Activated CD8-positive, alpha-beta memory T cell treated with anti-CD3 and anti-CD28 coated beads, Interleukin-2, amount 10 ng/mL, durations not matched to agents 7 days and 5 days (primary cell): Measurements from ENCODE around the gene MAPK8. TPM values are rescaled to one million over a fixed set of nuclear protein-coding genes. Genes with fewer than 3 reads are reported as not detected.
"Not testable (repeated sequence)": the region's sequence is repeated elsewhere in the genome, so short reads cannot be mapped to it uniquely, and the experiment has no call there.

ENCODE experiments used
- ATAC-seq: fragments of 150-1000 bp; cut with Tn5 transposase; one replicate; pipeline ENCODE4 v1.10.0; 2021; ENCODE audit warnings: moderate library complexity
- CTCF ChIA-PET: fragments of 350-600 bp; sonication (Branson Sonifier 250); formaldehyde crosslinking; loops from one replicate; lab custom pipeline; 2021; ENCODE audit warnings: antibody characterized with exemption; lab: Charles Lee
- DNase-seq: peaks from one replicate; pipeline ENCODE4 v3.0.0-alpha.2; 2020
- H3K27ac Mint-ChIP-seq: one replicate; pipeline ENCODE4 v1.8.0; 2021; ENCODE audit warnings: mild to moderate bottlenecking, mixed read lengths
- H3K27me3 Mint-ChIP-seq: one replicate; pipeline ENCODE4 v1.8.0; 2021; ENCODE audit warnings: mixed read lengths
- H3K36me3 Mint-ChIP-seq: one replicate; pipeline ENCODE4 v1.8.0; 2021; ENCODE audit warnings: mild to moderate bottlenecking, mixed read lengths
- H3K4me1 Mint-ChIP-seq: one replicate; pipeline ENCODE4 v1.8.0; 2021; ENCODE audit warnings: mixed read lengths
- H3K4me3 Mint-ChIP-seq: one replicate; pipeline ENCODE4 v1.8.0; 2021; ENCODE audit warnings: mild to moderate bottlenecking, moderate library complexity, mixed read lengths
- H3K9me3 Mint-ChIP-seq: one replicate; pipeline ENCODE4 v1.8.0; 2022; ENCODE audit warnings: low read depth, mixed read lengths
- total RNA-seq, 2 experiments: library from RNA; stranded (reverse); gene quantifications; one replicate each; pipeline ENCODE4 v1.2.3, GENCODE V29; 2021

The MAPK8 gene
- total RNA-seq, 2 experiments from 2014 or later, result 45.6 to 111 TPM

GRCh38 chr10:48406204-48406603, 99.7 kb downstream of the MAPK8 start:
- Mint-ChIP-seq H3K4me3 (no peak overlapping the region), H3K27me3 (no peaks in the 10 kb centered on the region), H3K36me3 (peaks cover 12% of the 10 kb centered on the region), H3K27ac (no peak overlapping the region), H3K9me3 (peaks cover 1% of the 10 kb centered on the region), H3K4me1 (no peaks in the 10 kb centered on the region)
- CTCF ChIA-PET, result interaction anchor here (2.1 kb wide), 1 partner anchor 250 kb away, joined by 8 read pairs; no protein-coding TSS in a partner anchor
- no peak for DNase-seq
- ATAC-seq, result no peak

GRCh38 chr10:48406658-48407057, 100.2 kb downstream of the MAPK8 start:
- ATAC-seq, result no peak
- Mint-ChIP-seq H3K27ac (no peak overlapping the region), H3K9me3 (peaks cover 1% of the 10 kb centered on the region), H3K27me3 (no peaks in the 10 kb centered on the region), H3K4me3 (no peak overlapping the region), H3K36me3 (peaks cover 13% of the 10 kb centered on the region), H3K4me1 (no peaks in the 10 kb centered on the region)
- no peak for DNase-seq
- CTCF ChIA-PET, result no interaction called here

GRCh38 chr10:48410503-48410902, 104.0 kb downstream of the MAPK8 start:
- Mint-ChIP-seq H3K36me3 (peaks cover 35% of the 10 kb centered on the region), H3K9me3 (peaks cover 6% of the 10 kb centered on the region), H3K27me3 (no peaks in the 10 kb centered on the region), H3K4me1 (no peaks in the 10 kb centered on the region), H3K4me3 (no peak overlapping the region), H3K27ac (no peak overlapping the region)
- no peak for ATAC-seq
- CTCF ChIA-PET, result no interaction called here
- DNase-seq, result no peak

- no peaks in the 10 kb centered on the region for H3K4me1 Mint-ChIP-seq
- peaks cover 35% of the 10 kb centered on the region for H3K36me3 Mint-ChIP-seq
- DNase-seq (no peak), ATAC-seq (no peak)
- no peak overlapping the region for H3K4me3 Mint-ChIP-seq
- no peaks in the 10 kb centered on the region for H3K27me3 Mint-ChIP-seq
- no peak overlapping the region for H3K27ac Mint-ChIP-seq
- peaks cover 6% of the 10 kb centered on the region for H3K9me3 Mint-ChIP-seq
- CTCF ChIA-PET, result no interaction called here
Measured at GRCh38 chr10:48411510-48411909, 105.0 kb downstream of the MAPK8 start.

GRCh38 chr10:48412081-48412480, 105.6 kb downstream of the MAPK8 start:
- no peaks in the 10 kb centered on the region for H3K27me3 Mint-ChIP-seq
- H3K27ac Mint-ChIP-seq, result no peak overlapping the region

GRCh38 chr10:48412933-48413332, 106.5 kb downstream of the MAPK8 start:
- Mint-ChIP-seq H3K27me3 (no peaks in the 10 kb centered on the region), H3K4me1 (peaks cover 3% of the 10 kb centered on the region), H3K4me3 (no peak overlapping the region), H3K27ac (no peak overlapping the region), H3K36me3 (peaks cover 35% of the 10 kb centered on the region), H3K9me3 (peaks cover 6% of the 10 kb centered on the region)
- ATAC-seq (no peak), DNase-seq (no peak)
- CTCF ChIA-PET, result no interaction called here

More at GRCh38 chr10:48412081-48412480, 105.6 kb downstream of the MAPK8 start:
- Mint-ChIP-seq H3K9me3 (peaks cover 6% of the 10 kb centered on the region), H3K36me3 (peaks cover 35% of the 10 kb centered on the region), H3K4me3 (no peak overlapping the region), H3K4me1 (no peaks in the 10 kb centered on the region)
- no peak for DNase-seq
- CTCF ChIA-PET, result no interaction called here
- ATAC-seq, result no peak

GRCh38 chr10:48414160-48414559, 107.7 kb downstream of the MAPK8 start:
- Mint-ChIP-seq H3K36me3 (peaks cover 35% of the 10 kb centered on the region), H3K4me1 (peaks cover 3% of the 10 kb centered on the region), H3K27ac (no peak overlapping the region), H3K9me3 (peaks cover 6% of the 10 kb centered on the region), H3K27me3 (no peaks in the 10 kb centered on the region), H3K4me3 (no peak overlapping the region)
- CTCF ChIA-PET, result no interaction called here
- no peak for ATAC-seq
- DNase-seq, result no peak

GRCh38 chr10:48414778-48415177, 108.3 kb downstream of the MAPK8 start:
- Mint-ChIP-seq H3K27me3 (no peaks in the 10 kb centered on the region), H3K4me3 (no peak overlapping the region), H3K9me3 (peaks cover 6% of the 10 kb centered on the region), H3K4me1 (peaks cover 3% of the 10 kb centered on the region), H3K36me3 (peaks cover 35% of the 10 kb centered on the region), H3K27ac (no peak overlapping the region)
- CTCF ChIA-PET, result no interaction called here
- no peak for DNase-seq
- ATAC-seq, result no peak

- Mint-ChIP-seq H3K27me3 (no peaks in the 10 kb centered on the region), H3K27ac (no peak overlapping the region), H3K36me3 (peaks cover 24% of the 10 kb centered on the region), H3K9me3 (peaks cover 4% of the 10 kb centered on the region), H3K4me3 (no peak overlapping the region), H3K4me1 (peaks cover 3% of the 10 kb centered on the region)
- DNase-seq (no peak), ATAC-seq (no peak)
- CTCF ChIA-PET, result no interaction called here
Measured at GRCh38 chr10:48416584-48417232, 110.2 kb downstream of the MAPK8 start.

- CTCF ChIA-PET, result no interaction called here
- DNase-seq (no peak), ATAC-seq (no peak)
- Mint-ChIP-seq H3K9me3 (peaks cover 2% of the 10 kb centered on the region), H3K36me3 (peaks cover 19% of the 10 kb centered on the region), H3K4me3 (no peak overlapping the region), H3K4me1 (peaks cover 3% of the 10 kb centered on the region), H3K27me3 (no peaks in the 10 kb centered on the region), H3K27ac (no peak overlapping the region)
Measured at GRCh38 chr10:48417374-48417773, 110.9 kb downstream of the MAPK8 start.

- DNase-seq (no peak), ATAC-seq (no peak)
- no peak overlapping the region for H3K27ac Mint-ChIP-seq
- H3K27me3 Mint-ChIP-seq, result no peaks in the 10 kb centered on the region
- CTCF ChIA-PET, result no interaction called here
- H3K4me1 Mint-ChIP-seq, result peaks cover 3% of the 10 kb centered on the region
- peaks cover 11% of the 10 kb centered on the region for H3K36me3 Mint-ChIP-seq
- H3K9me3 Mint-ChIP-seq, result no peaks in the 10 kb centered on the region
- H3K4me3 Mint-ChIP-seq, result no peak overlapping the region
Measured at GRCh38 chr10:48418189-48418788, 111.8 kb downstream of the MAPK8 start.

- CTCF ChIA-PET, result interaction anchor here (1.9 kb wide), 1 partner anchor 56 kb away, joined by 4 read pairs; no protein-coding TSS in a partner anchor
- ATAC-seq (no peak), DNase-seq (no peak)
- H3K27ac Mint-ChIP-seq, result no peak overlapping the region
- peaks cover 3% of the 10 kb centered on the region for H3K4me1 Mint-ChIP-seq
- no peak overlapping the region for H3K4me3 Mint-ChIP-seq
- no peaks in the 10 kb centered on the region for H3K27me3 Mint-ChIP-seq
- peaks cover 6% of the 10 kb centered on the region for H3K36me3 Mint-ChIP-seq
- H3K9me3 Mint-ChIP-seq, result no peaks in the 10 kb centered on the region
Measured at GRCh38 chr10:48419714-48420113, 113.2 kb downstream of the MAPK8 start.

- H3K27ac Mint-ChIP-seq, ATAC-seq, DNase-seq, H3K9me3 Mint-ChIP-seq, H3K4me1 Mint-ChIP-seq, H3K27me3 Mint-ChIP-seq, H3K36me3 Mint-ChIP-seq, CTCF ChIA-PET, H3K4me3 Mint-ChIP-seq: not testable (repeated sequence)
Measured at GRCh38 chr10:48421862-48422261, 115.4 kb downstream of the MAPK8 start.

- H3K4me1 Mint-ChIP-seq, result no peaks in the 10 kb centered on the region
- H3K27me3 Mint-ChIP-seq, result no peaks in the 10 kb centered on the region
- CTCF ChIA-PET, result no interaction called here
- H3K27ac Mint-ChIP-seq, result no peak overlapping the region
- no peak overlapping the region for H3K4me3 Mint-ChIP-seq
- H3K36me3 Mint-ChIP-seq, result peaks cover 5% of the 10 kb centered on the region
- DNase-seq (no peak), ATAC-seq (no peak)
- H3K9me3 Mint-ChIP-seq, result no peaks in the 10 kb centered on the region
Measured at GRCh38 chr10:48423884-48424283, 117.4 kb downstream of the MAPK8 start.
